SK-N-SH treated with all-trans-retinoic acid at 6 μM for 48 hours (cell line): Measurements from ENCODE around the gene CDK4.

Experiments
- GLIS3 ChIP-seq: fragments of 250-450 bp; sonication (Bioruptor Pico); IDR thresholded peaks from 2 replicates; pipeline ENCODE4 v1.5.0; 2020; ENCODE audit warnings: mild to moderate bottlenecking, moderate library complexity
- OSR1 ChIP-seq: fragments of 250-450 bp; sonication (Bioruptor Pico); IDR thresholded peaks from 2 replicates; pipeline ENCODE4 v1.8.0; 2022; ENCODE audit warnings: moderate library complexity, mild to moderate bottlenecking, inconsistent platforms
- ZFP3 ChIP-seq: fragments of 250-450 bp; sonication (Bioruptor Pico); IDR thresholded peaks from 2 replicates; pipeline ENCODE4 v1.5.0; 2020; ENCODE audit warnings: mild to moderate bottlenecking, moderate library complexity

DNA sequence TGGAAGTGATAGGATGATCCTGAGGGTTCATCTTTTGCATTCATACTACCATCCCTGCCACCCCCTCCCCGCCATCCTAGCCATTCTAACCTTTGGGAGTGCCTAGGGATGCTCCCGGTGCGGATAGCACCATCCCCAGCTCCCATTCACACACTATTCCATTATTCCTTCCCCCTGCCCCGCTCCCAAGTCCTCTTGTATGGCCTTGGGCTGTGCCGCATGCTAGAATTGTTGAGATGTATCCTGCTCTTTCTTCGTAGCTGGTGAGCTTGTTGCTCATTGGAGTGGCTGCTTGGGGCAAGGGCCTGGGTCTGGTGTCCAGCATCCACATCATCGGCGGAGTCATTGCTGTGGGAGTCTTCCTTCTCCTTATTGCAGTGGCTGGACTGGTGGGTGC, 6.6 kb downstream of the CDK4 start:
- TF ChIP-seq GLIS3 (CRISPR knock-in tag) (no peak), OSR1 (CRISPR knock-in tag) (no peak), ZFP3 (CRISPR knock-in tag) (no peak)
